Skeletal muscle cell (primary cell): ENCODE data around the gene ATAD3A.

ENCODE experiments used
- DNase-seq: peaks from one replicate; pipeline ENCODE4 v3.0.0-alpha.2; 2010; ENCODE audit warnings: low read depth
- H3K4me3 ChIP-seq: 2 replicates; pipeline ENCODE4 v1.5.1; 2011; ENCODE audit warnings: low read depth, mild to moderate bottlenecking, control low read depth, low read length, moderate library complexity

The ATAD3A gene

DNA sequence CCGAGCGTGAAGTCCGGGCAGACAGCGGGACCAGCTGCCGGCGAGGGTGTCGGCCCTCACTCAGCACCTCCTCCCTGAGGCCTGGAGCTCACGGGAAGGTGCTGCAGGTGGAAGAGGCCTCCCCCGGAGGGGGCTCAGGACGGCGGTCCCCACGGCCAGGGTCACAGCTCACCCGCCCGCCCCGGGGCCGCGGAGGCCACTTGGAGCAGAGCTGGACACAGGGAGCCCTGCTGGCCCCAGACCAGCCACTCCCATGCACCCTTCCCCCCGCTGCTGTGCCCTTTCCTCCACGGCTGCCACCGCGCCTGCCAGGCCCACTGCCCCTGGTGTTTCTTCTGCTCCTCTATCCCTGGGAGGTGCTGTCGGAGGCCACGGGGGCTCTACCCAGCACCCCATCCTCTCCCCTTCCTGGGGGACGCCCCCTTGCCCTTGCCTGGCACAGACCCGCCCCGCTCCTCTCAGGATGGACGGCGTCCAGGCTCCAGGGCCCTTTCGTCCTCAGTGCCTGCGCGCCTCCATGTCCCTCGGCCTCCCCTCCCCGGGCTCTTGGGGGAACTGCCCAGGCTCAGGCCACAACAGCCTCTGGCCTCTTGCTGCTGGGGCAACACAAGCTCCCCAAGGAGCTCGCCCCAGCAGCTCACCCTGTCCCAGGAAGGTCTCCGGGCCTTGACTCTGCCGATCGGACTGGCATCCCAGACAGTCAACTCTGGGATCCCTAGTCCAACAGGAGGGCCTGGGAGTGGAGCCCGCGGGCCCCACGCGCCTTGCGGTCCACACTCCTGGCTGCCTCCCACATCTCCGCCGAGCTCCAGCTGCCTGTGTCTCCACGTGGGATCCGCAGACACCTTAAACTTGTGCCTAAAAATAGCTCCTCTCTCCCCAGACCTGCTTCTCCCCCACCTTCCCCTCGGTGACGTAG lies 24.3 kb downstream of the ATAD3A start:
- no peak overlapping the region for H3K4me3 ChIP-seq
- DNase-seq, result no peak

DNA sequence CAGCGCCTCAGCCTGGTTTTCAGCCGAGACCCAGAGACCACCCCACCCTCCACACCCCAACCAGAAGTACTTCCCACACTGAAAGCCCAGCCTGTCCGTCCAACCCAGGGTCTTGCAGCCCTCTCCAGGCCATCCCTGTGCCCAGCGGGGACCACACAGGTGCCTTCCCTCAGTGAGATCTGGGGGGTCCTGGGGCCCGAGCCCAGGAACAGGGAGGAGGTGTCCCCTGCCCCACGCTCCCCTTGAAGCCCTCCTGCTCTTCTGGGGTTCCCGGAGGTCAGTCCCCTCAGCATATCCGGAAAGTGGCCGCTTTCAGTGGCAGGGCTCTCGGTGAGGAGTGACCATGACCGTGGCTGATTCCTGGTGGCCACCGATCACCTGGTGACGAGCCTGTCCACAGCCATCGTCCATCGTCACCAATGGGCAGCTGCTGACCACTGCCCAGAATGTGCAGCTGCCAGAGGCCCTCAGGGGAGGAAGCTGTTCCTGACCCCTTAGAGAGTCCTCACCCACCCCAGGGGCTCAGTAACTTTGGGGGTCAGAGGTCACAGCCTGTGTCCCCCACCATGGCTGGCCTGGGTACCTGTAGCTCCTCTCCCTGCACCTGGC lies 25.1 kb downstream of the ATAD3A start:
- DNase-seq, result no peak
- no peak overlapping the region for H3K4me3 ChIP-seq

DNA sequence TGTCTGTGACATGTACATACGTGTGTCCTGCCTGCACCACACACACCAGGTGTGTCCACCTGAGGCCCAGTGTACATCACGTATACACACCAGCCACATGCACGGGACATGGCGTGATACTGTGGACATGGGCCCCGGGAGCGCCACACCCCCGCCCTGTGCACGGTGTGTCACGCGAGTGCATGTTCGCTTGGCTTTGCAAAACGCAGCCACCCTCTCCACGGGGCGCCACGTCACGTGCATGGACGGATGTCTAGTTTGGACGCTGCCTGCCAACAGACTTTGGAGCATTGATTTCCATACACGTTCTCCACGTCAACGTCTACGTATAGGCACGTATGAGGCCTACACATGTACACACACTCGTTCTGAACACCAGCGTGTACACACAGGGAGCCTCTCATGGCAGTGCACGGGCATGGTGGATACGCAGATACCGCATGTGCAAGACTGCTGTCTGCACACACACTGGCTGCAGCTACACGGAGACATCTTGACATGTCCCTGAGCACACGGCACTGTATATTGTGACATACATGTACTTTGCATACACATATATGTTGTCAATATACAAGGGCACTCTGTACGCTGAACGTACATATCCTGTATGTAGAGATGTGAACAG lies 25.8 kb downstream of the ATAD3A start:
- no peak overlapping the region for H3K4me3 ChIP-seq
- no peak for DNase-seq

DNA sequence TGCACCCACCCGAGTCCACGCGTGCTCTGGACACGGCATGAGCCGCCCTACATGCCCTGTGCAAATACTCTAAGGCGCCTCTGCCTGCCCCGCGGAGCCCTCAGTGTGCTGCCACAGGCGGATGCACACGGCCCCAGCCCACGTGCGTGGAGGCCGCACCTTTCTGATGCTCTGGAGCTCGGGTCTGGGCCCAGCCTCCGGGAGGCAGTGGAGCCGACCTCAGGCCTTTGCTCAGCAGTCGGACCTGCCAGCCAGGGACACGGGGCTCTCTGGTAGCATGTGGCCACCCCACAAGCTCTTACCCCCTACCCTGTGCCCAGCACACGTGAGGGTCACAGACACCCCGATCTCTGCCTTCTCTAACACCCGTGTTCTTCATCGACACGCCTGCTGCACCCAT lies 26.4 kb downstream of the ATAD3A start:
- DNase-seq, result no peak
- no peak overlapping the region for H3K4me3 ChIP-seq

- peak overlapping the region; percentile 56 for H3K4me3 ChIP-seq
- DNase-seq, result no peak
These were observed 27.0 kb downstream of the ATAD3A start for GRCh38 chr1:1538989-1539309.

DNA sequence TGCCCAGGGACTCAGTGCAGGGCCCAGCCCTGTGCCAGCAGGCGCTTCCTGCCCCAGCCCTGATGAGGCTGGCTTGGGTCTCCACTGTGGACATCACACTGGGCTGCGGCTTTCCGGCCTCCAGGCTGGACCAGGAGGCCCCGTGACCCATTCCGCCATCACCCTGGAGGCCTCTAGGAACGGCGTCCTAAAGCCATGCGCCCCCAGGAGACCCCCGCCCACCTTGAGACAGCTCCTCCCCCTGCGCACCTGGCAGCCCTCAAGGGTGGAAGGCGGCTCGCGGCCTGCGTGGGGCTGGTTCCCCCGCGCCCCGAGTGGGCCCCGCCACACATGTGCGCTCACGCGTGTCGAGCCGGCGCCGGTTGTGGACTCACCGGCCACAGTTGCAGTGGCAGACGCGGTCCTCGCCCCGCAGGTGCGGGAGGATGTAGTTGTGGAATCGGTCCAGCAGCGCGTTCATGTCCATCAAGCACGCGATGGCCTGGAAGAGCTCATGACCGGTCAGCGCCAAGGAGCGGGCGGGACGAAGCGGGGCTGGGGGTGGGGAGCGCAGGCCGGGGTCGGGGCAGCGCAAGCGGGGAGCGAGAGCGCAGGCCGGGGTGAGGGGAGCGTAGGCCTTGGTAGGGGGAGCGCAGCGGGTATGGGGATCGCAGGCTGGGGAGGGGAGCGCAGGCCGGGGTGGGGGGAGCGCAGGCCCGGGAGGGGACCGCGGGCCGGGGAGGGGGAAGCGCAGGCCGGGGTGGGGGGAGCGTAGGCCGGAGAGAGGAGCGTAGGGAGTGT lies 27.5 kb downstream of the ATAD3A start:
- H3K4me3 ChIP-seq, result peak overlapping the region; percentile 56
- no peak for DNase-seq

DNA sequence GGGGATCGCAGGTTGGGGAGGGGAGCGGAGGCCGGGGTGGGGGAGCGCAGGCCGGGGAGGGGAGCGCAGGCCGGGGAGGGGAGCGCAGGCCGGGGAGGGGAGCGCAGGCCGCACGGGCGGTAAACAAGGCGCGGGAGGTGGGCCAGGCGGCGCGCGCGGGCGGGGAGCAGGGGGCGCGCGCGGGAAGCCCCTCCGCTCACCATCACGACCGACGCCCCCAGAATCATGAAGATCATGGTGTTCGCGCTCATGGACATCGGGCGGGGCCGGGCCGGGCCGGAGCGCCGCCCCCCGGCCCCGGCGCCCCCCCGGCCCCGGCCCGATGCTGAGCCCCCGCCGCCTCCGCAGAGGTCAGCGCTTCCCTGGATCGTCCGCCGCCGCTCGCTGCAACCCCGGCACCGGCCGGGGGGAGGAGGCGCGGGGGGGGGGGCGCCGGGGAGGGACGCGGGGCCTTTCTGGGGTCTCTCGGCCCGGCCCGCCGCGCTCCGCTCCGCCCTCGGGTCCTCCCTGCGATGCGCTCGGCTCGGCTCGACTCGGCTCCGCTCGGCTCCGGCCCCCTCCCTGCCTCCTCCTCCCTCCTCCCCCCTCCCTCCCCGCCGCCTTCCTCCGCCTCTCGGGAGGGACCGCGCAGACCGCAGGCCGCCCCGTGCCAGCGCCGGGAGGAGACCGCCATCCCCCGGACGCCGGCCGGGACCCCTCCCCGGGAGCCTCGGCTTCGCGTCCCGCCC lies 28.3 kb downstream of the ATAD3A start, which contains the start of gene TMEM240:
TSS of gene TMEM240 (minus strand) at position 535 of the 728 bp plus-strand sequence. CDS start at position 257, 278 bp downstream.
- peak; percentile 39 for DNase-seq
- peak within 1 kb of the TSS; percentile 56 for H3K4me3 ChIP-seq

DNA sequence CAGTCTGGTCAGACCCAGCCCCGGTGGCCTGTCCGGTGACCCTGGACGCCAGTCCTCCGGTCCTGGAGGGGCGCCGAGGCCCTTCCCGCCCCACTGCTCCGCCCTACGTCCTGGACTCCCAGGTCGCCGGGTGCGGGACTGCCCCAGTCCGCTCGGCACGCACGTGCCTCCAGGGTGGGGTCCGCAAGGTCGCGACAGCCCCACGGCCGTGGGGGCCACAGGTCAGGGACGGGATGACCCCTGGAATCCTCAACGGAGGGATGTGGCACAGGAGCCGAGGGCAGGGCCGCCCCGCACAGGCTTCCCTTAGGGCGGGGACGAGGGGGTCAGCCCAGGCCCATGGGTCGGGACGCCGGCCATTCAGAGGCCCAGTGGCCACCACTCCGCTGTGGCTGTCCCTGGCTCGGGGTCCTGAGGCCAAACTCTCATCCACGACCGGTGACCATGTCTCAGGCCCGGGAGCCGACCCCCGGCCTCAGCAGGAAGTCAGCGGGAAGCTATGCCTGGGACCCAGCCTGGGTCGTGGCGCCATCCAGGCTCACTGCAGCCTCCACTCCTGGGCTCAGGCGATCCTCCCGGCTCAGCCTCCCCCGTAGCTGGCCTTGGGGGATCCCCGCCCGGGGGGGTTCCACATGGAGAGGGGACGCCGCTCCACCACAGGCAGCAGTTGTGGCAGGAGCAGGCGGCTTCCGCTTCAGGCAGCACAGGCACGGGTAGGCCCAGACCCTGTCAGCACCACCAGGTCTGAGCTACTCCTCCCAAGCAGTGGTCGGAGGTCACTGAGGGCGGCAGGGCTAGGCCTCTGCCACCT lies 29.1 kb downstream of the ATAD3A start:
- peak overlapping the region; percentile 56 for H3K4me3 ChIP-seq
- DNase-seq, result no peak

DNA sequence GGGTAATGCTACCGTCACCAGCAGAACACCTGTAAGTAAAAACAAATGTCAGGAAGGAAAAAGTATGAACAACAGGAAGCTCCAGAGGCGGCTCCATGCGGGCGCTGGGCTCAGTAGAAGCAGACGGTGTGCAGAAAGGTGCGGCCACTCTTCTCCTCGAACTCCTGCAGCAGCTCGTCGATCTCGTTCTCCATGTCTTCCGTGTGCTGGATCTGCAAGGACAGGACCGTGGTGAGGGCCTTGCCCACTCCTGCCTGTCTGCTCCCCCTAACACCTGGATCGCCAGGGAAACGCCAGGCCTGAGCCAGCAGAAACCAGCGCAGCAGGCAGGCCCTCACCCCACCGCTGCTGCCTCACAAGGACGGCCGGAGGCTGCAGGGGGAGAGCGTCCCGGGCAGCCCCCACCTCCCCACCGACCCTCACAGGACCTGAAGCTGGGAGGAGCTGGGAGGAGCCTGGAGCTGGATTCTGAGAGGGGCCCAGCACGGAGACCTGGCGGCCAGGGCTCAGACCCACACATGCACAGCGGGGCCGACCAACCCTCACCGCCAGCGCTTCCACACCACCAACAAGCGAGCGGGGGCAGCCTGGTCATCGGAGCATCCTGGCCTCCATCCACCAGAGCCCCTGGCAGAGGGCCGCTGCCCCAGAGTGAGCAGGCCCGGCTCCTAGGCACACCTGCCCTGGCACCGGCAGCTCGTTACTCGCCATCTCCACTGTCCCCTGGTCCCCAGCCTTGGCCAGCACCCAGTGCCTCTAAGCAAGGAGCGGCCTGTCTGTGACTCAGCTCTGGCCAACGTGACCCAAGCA lies 30.2 kb downstream of the ATAD3A start:
- no peak for DNase-seq
- H3K4me3 ChIP-seq, result no peak overlapping the region

GRCh38 chr1:1542766-1543705 lies 31.1 kb downstream of the ATAD3A start:
- no peak overlapping the region for H3K4me3 ChIP-seq
- no peak for DNase-seq

DNA sequence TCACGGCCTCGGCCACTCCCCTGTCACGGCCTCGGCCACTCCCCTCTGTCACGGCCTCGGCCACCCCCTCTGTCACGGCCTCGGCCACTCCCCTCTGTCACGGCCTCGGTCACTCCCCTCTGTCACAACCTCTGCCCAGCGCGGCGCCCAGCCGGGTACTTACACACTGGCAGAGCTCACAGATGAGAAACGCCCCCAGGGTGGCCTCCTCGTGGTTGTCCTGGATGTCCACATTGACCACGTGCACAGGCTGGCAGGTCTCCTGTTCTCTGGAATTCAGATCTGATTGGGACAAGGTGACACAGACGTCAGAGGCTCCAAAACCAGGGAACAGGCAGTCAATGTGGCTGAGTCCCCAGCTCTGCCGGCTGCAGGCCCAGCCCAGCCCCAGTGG lies 31.7 kb downstream of the ATAD3A start:
- DNase-seq, result no peak
- H3K4me3 ChIP-seq, result no peak overlapping the region

GRCh38 chr1:1544544-1544943 lies 32.6 kb downstream of the ATAD3A start:
- H3K4me3 ChIP-seq, result no peak overlapping the region
- DNase-seq, result no peak

DNA sequence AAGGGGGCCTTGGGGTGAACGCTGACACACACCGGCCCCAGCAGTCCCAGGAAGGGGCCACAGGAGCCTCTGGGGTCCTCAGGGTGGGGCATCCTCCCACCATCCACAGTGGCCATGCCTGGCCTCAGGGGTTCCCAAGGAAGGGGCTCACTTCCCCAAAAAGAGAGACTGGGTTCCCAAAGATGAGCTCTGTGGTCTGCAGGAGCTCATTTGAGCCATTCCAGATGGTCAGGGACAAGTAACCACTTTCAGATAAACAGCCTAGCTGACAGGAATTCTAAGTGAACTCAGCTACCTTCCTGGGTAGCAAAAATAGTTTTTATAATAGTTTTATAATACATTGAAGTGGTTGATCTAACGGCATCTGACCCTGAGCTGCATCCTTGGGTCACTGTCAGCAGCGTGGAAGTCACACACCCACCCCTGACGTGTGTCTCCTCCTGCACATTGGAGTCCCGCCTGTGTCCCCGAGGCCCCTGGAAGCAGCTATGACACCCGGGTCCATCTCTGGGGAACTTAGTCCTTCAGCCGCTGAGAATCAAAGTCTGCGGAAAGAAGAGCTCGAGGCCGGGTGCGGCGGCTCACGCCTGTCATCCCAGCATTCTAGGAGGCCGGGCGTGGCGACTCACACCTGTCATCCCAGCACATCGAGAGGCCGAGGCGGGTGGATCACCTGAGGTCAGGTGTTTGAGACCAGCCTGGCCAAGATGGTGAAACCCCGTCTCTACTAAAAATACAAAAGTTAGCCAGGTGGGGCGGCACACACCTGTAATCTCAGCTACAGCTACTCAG lies 34.2 kb downstream of the ATAD3A start:
- DNase-seq, result no peak
- H3K4me3 ChIP-seq, result no peak overlapping the region

- no peak overlapping the region for H3K4me3 ChIP-seq
- no peak for DNase-seq
These were observed 35.0 kb downstream of the ATAD3A start for GRCh38 chr1:1547011-1547410.

DNA sequence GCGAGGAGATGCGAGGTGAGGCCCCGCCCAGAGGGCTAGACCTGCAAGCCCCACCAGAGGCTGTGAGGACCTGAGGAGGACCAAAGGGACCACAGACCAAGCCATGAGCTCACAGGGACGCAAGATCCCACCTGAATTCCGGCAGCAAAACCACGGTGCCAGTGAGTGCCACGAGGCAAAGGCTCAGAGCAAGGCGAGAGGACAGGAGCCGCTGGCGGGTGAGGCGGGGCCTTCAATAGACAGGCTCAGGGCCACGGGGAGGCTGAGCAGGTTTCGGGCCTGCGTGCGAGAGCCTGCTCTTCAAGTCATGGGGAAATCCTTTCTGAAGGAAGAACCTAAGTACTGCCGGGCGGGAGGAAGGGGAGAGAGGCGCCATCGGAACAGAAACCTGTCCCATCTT lies 35.5 kb downstream of the ATAD3A start:
- H3K4me3 ChIP-seq, result no peak overlapping the region
- DNase-seq, result no peak

DNA sequence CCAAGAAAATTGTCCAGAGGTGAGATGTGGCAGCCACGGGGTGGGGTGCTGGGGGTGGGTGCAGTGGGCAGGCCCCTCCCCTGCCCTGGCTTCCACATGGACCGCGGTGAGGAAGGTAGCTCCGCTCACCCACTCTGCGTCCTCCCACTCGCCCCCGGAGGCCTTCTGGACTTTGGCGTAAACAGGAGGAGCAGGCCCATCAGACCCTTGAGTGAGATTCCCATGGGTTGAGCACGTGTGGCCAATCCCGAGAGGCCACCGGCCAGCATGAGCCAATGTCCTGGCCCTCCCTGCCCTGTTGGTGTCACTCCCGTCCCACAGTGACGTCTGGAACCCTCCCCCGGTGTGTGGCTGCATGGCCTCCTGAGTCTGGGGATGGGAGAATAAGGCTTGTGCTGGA lies 36.6 kb downstream of the ATAD3A start:
- no peak for DNase-seq

More for the DNA sequence above, 36.6 kb downstream of the ATAD3A start:
- H3K4me3 ChIP-seq, result no peak overlapping the region
